ENCODE results near the gene LGR6. TPM values are rescaled to one million over a fixed set of nuclear protein-coding genes. Genes with fewer than 3 reads are reported as not detected.
A peak's percentile ranks its signal among the peaks of the same experiment; 100 is the strongest.

The LGR6 gene
- total and polyA plus RNA-seq, 2 of the 4 experiments (the other 2 are of a cell fraction) = not detected

DNA sequence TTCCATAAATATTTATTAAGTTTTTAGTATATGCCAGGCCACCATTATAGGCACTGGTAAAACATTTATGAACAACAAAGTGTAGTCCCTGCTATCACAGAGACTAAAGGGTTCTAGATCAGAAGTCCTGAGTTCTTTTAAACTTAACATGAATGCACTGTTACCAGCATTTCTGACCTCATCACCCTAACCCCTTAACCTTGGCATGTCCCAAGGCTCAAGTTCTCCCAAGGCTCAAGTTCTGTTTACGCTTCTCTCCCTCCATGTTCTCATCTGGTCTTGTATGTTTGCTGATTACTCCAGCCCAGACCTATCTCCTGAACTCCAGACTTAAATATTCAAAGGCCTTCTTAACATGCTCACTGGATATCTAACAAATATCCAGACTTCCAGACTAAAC is 93.6 kb downstream of the LGR6 start:
- POLR2A ChIA-PET (ENCODE audit: unreplicated experiment) = no interaction called here
- WGBS, 2 experiments (ENCODE audit: extremely low coverage in 2 of 2, insufficient read length in 1 of 2) = 100% methylated on average over 1 of the region's 1 CpG; no CpG with 5 or more reads in 1 of the 2 experiments
- no peak overlapping the region for H2AK9ac ChIP-seq (replicated peaks; ENCODE audit: low read depth, low read length, poor library complexity)
- no TSS peak for BruUV-seq (replicated peaks)
- no peak overlapping the region for H3K27ac ChIP-seq (ENCODE audit: insufficient read depth, low read length)
- CTCF ChIA-PET = no interaction called here
- DNase-seq (no peak), ATAC-seq (ENCODE audit: low read depth) (no peak)
- no peak overlapping the region for H3K56ac ChIP-seq (ENCODE audit: extremely low read depth, insufficient read depth, low read length)
- no peak overlapping the region for H4K8ac ChIP-seq (ENCODE audit: low read depth in 2 of 2, low read length in 2 of 2)
- H3K9ac ChIP-seq (ENCODE audit: low read depth, low read length) = no peak overlapping the region
- peaks cover 2% of the 10 kb centered on the region; the same call in 1 of the 2 replicates for H4K20me1 ChIP-seq (ENCODE audit: insufficient read depth, low read length)
- no peak overlapping the region for H2BK15ac ChIP-seq (ENCODE audit: low read depth, low read length)
- no peak overlapping the region for H2BK20ac ChIP-seq (ENCODE audit: low read depth, low read length)
- no peak overlapping the region for H3K4ac ChIP-seq (ENCODE audit: low read depth, low read length)
- peaks cover 14% of the 10 kb centered on the region for H3K4me1 ChIP-seq (ENCODE audit: control insufficient read depth, insufficient read depth, low read length)
- H3K18ac ChIP-seq (ENCODE audit: low read depth, low read length) = no peak overlapping the region
- H3K36me3 ChIP-seq (ENCODE audit: control insufficient read depth, insufficient read depth, low read length) = no peaks in the 10 kb centered on the region
- TF ChIP-seq, protein P1, sequence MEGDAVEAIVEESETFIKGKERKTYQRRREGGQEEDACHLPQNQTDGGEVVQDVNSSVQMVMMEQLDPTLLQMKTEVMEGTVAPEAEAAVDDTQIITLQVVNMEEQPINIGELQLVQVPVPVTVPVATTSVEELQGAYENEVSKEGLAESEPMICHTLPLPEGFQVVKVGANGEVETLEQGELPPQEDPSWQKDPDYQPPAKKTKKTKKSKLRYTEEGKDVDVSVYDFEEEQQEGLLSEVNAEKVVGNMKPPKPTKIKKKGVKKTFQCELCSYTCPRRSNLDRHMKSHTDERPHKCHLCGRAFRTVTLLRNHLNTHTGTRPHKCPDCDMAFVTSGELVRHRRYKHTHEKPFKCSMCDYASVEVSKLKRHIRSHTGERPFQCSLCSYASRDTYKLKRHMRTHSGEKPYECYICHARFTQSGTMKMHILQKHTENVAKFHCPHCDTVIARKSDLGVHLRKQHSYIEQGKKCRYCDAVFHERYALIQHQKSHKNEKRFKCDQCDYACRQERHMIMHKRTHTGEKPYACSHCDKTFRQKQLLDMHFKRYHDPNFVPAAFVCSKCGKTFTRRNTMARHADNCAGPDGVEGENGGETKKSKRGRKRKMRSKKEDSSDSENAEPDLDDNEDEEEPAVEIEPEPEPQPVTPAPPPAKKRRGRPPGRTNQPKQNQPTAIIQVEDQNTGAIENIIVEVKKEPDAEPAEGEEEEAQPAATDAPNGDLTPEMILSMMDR (conservative IDR thresholded peaks at IDR 0.05; ENCODE audit: low read depth, low read length) = no peak
- no peak overlapping the region for H2AK5ac ChIP-seq (ENCODE audit: low read depth, low read length)
- in situ Hi-C loops (cut with MboI; ENCODE audit: low sequenced_read_pairs) (no loop called here), dilution Hi-C loops (cut with HindIII; ENCODE audit: low sequenced_read_pairs, unreplicated experiment) (no loop called here), intact Hi-C loops (cut with micrococcal nuclease) (no loop called here)
- H3K9me1 ChIP-seq (ENCODE audit: insufficient read depth, low read length) = peaks cover 13% of the 10 kb centered on the region
- no peak overlapping the region for H4K5ac ChIP-seq (ENCODE audit: low read depth, low read length)
- H3K9me3 ChIP-seq (ENCODE audit: control insufficient read depth, insufficient read depth, low read length) = no peaks in the 10 kb centered on the region
- H3K14ac ChIP-seq (replicated peaks; ENCODE audit: low read depth, low read length) = 0 out of 2 replicates have a peak overlapping the region, but pooled peaks have one; percentile 23
- no peak overlapping the region for H2BK120ac ChIP-seq (ENCODE audit: low read depth, low read length)
- no peak overlapping the region for H2BK5ac ChIP-seq (ENCODE audit: low read depth, low read length, poor library complexity, severe bottlenecking)
- H3K4me2 ChIP-seq (ENCODE audit: low read depth, low read length) = no peak overlapping the region
- no peak overlapping the region for H4K91ac ChIP-seq (ENCODE audit: insufficient read depth, low read depth, low read length)
- H3K79me1 ChIP-seq (ENCODE audit: low read depth in 1 of 2, low read length in 2 of 2) = no peaks in the 10 kb centered on the region
- H3K27me3 ChIP-seq (ENCODE audit: control insufficient read depth, insufficient read depth, low read length) = peaks cover 6% of the 10 kb centered on the region; the same call in 1 of the 2 replicates
- H3K23ac ChIP-seq (ENCODE audit: low read depth, low read length) = no peak overlapping the region
- H3K4me3 ChIP-seq (ENCODE audit: insufficient read depth, low read depth, low read length) = no peak overlapping the region
- H2AFZ ChIP-seq (replicated peaks; ENCODE audit: low read length, poor library complexity) = no peak overlapping the region
